DMS153 treated with DMSO at 0.1 percent for 48 hours (cell line): ENCODE results near the gene DMC1.

Source experiments
- DNase-seq: peaks from one replicate; lab custom pipeline; 2025; ENCODE audit not compliant: unreplicated experiment; lab: John Stamatoyannopoulos, UW

DMC1 gene

GRCh38 chr22:38503021-38503420 lies 67.0 kb downstream of the DMC1 start:
- no peak for DNase-seq

DNA sequence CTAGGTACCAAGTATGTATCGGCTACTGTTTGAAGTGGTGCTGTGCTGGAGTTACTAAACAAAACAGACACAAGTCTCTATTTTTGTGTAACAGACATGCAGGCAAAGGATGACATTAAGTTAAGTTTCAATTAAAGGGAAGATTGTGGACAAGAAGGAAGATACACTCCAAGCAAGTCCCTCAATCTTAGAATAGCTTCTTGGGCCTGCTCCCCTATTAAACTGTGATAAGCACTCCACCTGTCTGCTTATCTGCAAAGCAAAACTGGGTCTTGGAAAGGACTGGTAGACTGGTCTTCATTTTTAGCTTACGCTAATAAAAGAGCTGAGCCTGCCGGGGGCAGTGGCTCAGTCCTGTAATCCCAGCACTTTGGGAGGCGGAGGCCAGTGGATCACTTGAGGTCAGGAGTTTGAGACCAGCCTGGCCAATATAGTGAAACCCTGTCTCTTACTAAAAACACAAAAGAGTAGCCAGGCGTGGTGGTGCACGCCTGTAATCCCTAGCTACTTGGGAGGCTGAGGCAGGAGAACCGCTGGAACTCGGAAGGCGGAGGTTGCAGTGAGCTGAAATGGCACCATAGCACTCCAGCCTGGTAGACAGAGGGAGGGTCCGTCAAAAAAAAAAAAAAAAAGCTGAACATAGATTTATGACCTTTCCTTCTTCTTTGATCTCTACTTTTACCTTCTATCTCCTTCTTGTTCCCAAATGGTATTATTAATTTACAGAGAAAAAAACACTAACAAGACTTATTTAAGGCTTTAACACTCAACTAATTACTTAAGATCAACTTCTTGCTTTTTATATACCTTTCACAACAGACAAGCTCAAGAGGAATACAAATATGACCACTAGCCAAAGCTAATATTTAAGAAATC lies 67.9 kb downstream of the DMC1 start:
- no peak for DNase-seq

GRCh38 chr22:38497869-38498268 lies 72.1 kb downstream of the DMC1 start:
- DNase-seq = no peak

- no peak for DNase-seq
These were observed 75.0 kb downstream of the DMC1 start for GRCh38 chr22:38494939-38495338.

DNA sequence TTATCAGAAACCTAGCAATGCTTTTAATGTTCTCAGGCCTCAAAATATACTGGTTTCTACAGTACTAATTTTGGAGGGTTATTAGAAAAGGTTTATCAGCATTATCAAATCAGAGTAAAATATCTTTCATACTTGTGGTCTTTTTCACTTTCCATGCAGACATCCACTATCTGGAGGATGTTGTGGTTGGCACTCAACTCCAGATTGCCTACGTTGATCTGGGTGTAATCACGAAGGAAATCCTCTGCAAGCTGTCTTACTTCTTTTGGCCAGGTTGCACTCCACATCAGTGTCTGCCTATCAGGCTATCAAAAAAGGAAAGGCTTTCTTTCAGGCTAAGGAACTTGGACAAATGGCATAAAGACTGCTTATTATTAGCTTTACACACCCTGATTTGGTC lies 75.5 kb downstream of the DMC1 start:
- DNase-seq = no peak

DNA sequence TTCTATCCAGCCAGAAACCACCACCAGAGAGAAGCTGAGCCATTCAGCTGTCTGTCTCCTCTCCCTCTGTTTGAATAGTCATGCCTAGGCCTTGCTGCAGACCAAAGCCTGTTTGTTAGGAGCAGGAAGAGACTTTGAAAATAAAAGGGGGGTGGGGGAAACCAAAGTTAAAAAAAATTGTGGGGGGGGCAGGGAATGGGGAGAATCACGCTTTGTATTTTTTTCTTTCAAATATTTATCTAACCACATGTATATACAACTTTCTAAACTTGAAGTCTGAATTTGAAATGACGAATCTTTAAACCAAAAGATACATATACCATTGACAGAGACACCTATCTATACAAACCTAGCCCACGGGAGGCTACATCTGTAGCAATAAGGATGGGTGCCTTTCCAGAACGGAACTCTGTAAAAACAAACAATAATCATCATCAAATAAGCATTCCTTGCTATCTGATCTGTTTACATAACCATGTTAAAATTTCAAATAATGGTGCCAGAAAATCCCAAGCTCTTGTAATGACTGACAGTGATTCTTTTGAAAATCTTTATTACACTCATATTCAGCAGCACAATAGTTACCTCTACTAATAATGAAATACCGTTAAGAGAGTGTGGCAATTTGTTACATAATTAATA lies 78.2 kb downstream of the DMC1 start:
- DNase-seq = no peak

GRCh38 chr22:38490915-38491314 lies 79.1 kb downstream of the DMC1 start:
- DNase-seq = no peak

DNA sequence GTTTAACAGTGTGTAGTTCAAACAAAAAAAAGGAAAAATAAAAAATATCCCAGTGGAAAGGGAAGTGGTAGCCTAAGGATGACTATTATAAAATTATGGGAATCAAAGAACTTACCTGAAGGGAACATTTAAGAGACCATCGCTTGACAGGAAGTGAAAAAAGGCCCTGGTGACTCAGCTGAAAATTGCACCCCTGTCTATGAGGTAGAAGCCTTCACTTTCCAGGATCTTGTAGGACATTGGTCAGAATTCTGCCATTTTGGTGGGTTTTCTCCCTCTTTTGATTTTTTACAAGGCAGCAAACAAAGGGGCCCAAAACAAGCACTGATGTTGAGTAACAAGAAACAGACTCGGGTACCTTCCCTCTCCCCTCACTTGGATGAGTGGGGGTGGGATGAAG lies 79.5 kb downstream of the DMC1 start:
- DNase-seq = no peak

DNA sequence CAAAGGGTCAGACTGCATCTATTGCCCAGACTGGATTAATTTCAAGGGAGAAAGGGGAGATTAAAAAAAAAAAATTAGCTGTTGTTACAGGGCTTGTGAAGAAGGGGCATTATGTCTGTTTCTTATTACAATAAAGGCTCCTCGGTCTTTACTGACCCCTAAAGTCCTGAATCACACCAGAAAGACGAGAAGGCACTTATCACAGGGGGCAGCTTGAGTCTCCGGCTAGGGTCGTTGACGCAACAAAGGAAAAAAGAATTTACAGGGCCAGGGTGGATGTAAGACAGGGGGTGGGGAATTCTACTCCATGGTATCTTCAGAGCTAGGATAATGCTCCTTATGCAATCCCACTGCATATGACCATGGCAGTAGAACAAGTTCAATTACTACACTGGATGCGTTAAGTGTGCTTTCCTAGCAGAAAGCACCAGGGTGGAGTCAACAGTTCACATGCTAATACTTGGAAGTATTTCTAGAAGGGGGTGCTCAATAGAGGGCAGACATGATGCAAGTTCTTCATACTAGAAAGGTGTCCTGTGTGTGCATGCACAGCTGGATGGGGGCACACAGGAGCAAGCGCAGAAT lies 80.3 kb downstream of the DMC1 start:
- DNase-seq = no peak

GRCh38 chr22:38489142-38489541 lies 80.8 kb downstream of the DMC1 start:
- no peak for DNase-seq

DNA sequence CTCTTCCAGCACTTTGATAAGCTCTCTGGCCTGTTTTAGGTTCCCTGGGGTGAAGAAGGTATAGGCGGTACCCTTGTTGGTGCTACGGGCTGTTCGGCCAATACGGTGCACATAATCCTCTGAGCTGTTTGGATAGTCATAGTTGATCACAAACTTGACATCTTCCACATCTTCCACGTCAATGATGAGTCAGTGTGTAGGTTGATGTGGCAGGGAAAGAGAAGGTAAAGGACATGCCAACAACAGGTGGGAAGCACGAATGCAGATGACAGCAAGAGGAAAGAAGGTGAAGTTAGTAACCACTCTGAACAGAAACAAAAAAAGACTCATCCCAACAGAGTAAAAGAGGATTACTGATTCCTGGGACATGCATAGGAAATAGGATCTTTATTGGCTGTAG lies 82.0 kb downstream of the DMC1 start:
- DNase-seq = no peak

DNA sequence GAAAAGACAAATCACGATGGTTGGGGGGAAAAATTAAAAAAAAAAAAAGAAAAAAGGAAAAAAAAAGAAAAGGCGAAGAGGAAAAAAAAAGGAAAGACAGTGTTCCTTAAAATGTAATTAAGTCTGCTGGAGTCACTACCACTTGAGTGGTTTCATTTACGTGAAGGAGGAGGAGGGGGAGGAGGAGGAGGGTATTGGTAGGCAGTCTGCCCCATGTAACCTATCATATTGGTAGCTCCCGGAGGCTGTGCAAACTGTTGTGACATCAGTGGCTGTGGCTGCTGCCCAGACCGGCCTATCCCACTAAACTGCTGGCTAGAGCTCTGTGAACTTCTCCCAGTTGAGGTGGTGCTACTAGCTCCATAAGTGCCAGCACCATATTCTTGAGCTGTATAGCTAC lies 84.2 kb downstream of the DMC1 start:
- DNase-seq = no peak

- DNase-seq = no peak
These were observed 85.7 kb downstream of the DMC1 start for GRCh38 chr22:38484244-38484643.

DNA sequence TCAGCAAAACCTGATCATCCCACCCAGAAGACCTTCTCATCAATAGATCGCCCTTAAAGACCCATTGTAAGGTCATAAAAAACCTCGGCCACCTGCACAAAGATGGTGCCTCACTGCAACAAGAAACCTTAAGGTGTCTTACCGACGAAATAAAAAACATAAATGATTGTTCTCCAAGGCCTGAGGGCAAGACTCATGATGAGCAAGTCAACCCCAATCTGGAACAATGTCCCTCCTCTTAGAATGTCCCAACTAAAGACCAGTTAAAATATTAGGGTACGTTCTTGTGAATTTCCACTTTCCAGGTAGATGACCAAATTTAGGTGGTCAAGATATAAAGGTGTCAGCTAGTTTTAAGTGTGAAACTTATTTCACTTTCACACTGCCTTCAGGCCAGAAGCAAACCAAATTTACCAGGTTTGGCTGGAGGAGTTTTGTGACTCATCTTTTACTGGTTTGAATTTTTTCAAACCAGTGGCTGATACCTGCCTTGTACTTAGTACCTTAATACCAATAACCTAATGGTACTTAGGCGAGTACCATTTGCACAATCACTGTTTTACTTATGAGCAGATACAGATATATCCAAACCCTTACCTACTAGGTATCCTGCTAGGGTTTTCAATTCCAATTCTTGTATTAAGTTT lies 87.2 kb downstream of the DMC1 start:
- no peak for DNase-seq

- no peak for DNase-seq
These were observed 88.1 kb downstream of the DMC1 start for GRCh38 chr22:38481871-38482332.

GRCh38 chr22:38481162-38481870 lies 88.7 kb downstream of the DMC1 start:
- no peak for DNase-seq

- no peak for DNase-seq
These were observed 90.7 kb downstream of the DMC1 start for GRCh38 chr22:38479096-38479837.

DNA sequence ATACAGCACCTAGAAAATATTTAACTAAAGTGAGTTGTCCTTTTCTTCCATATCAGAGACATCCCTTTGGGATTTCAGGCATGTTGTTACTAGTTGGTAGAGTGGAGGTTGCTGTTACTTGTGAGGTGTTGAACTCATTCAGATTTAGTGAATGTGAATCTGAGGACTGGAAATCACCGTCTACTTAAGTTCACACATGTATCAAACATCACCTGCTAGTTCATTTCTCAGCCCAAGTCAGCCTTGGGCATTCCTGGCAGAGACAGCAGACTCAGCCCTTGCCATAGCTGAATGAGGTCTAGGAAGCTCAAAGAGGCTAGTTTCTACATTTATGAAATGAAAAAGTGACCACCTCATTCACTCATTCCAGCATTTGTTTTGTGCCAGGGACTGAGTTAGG lies 92.4 kb downstream of the DMC1 start:
- DNase-seq = no peak

- DNase-seq = no peak
These were observed 95.9 kb downstream of the DMC1 start for GRCh38 chr22:38474003-38474607.

DNA sequence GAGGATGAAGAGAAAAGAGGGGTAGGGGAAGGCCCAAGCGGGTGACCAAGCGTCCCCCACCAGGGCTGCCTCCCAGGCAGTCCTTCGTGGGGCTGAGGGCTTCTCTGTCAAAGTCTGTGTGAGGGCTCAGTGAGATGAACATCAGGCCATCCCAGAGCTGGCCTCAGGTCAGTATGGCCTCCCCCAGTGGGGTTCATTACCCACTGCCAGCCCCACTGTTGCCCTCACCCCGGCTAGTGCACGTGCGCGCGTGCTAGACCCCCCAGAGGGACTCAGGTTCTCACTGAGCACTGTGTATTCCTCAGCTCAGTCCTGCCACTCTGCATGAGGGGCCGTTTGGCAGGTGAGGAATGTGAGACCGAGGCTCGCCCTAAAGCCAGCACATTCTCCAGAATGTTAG lies 98.7 kb downstream of the DMC1 start:
- no peak for DNase-seq
